GM12878 (cell line): ENCODE measurements around the gene TNFSF9. TPM values are rescaled to one million over a fixed set of nuclear protein-coding genes. Genes with fewer than 3 reads are reported as not detected.
A peak's percentile ranks its signal among the peaks of the same experiment; 100 is the strongest.

ENCODE experiments used
- BMI1 ChIP-seq: fragments of 450-650 bp; IDR thresholded peaks from 2 replicates; pipeline ENCODE4 v1.6.1; 2016; ENCODE audit warnings: mild to moderate bottlenecking, moderate library complexity, borderline replicate concordance
- CHD1 ChIP-seq: IDR thresholded peaks from 2 replicates; pipeline ENCODE4 v1.6.1; 2012; ENCODE audit warnings: low read depth, low read length, improper control_type of control experiment
- CHD2 ChIP-seq: IDR thresholded peaks from 2 replicates; pipeline ENCODE4 v1.6.1; 2011; ENCODE audit warnings: low read depth, low read length, improper control_type of control experiment, borderline replicate concordance
- E2F8 ChIP-seq: fragments of 450-650 bp; IDR thresholded peaks from 2 replicates; pipeline ENCODE4 v1.6.1; 2018; ENCODE audit warnings: mild to moderate bottlenecking, low read depth, moderate library complexity; ENCODE audit not compliant: partially characterized antibody
- EGR1 ChIP-seq, 2 experiments: IDR thresholded peaks; 1 replicate in 1 of 2; 2 replicates in 1 of 2; pipeline ENCODE4 v1.6.1; 2011 to 2012; ENCODE audit warnings: low read depth in 2 of 2, low read length in 2 of 2, borderline replicate concordance in 1 of 2, mild to moderate bottlenecking in 1 of 2, moderate library complexity in 1 of 2
- EZH2 ChIP-seq: IDR thresholded peaks from 2 replicates; pipeline ENCODE4 v1.6.1; 2012; ENCODE audit warnings: low read depth, mild to moderate bottlenecking, control low read depth, inconsistent platforms, low read length, borderline replicate concordance; ENCODE audit not compliant: control insufficient read depth
- GABPA ChIP-seq: IDR thresholded peaks from 2 replicates; pipeline ENCODE4 v1.6.1; 2014; ENCODE audit warnings: antibody characterized with exemption, low read depth, mild to moderate bottlenecking, inconsistent platforms
- HDGF ChIP-seq: fragments of 450-650 bp; IDR thresholded peaks from 2 replicates; pipeline ENCODE4 v1.6.1; 2016; ENCODE audit warnings: antibody characterized with exemption
- IKZF1 ChIP-seq: fragments of 450-650 bp; conservative IDR thresholded peaks from 2 replicates; pipeline ENCODE4 v1.6.1; 2017; ENCODE audit warnings: antibody characterized with exemption, mild to moderate bottlenecking
- IKZF2 ChIP-seq, 2 experiments: fragments of 450-650 bp; IDR thresholded peaks; 2 replicates each; pipeline ENCODE4 v1.6.1; 2017; ENCODE audit warnings: mild to moderate bottlenecking in 2 of 2, moderate library complexity in 2 of 2
- LARP7 ChIP-seq: fragments of 450-650 bp; IDR thresholded peaks from 2 replicates; pipeline ENCODE4 v1.6.1; 2017; ENCODE audit warnings: mild to moderate bottlenecking
- MTA2 ChIP-seq: fragments of 450-650 bp; IDR thresholded peaks from 2 replicates; pipeline ENCODE4 v1.6.1; 2016; ENCODE audit warnings: low read depth, mild to moderate bottlenecking, moderate library complexity
- NR2C2 ChIP-seq: IDR thresholded peaks from 2 replicates; pipeline ENCODE4 v1.6.1; 2011; ENCODE audit warnings: borderline replicate concordance, low read depth; ENCODE audit not compliant: control insufficient read depth, insufficient read length
- NR2F1 ChIP-seq: fragments of 450-650 bp; conservative IDR thresholded peaks from 2 replicates; pipeline ENCODE4 v1.6.1; 2017; ENCODE audit warnings: mild to moderate bottlenecking
- POLR2AphosphoS2 ChIP-seq: IDR thresholded peaks from 2 replicates; pipeline ENCODE4 v1.6.1; 2011; ENCODE audit warnings: low read depth, mild to moderate bottlenecking, low read length, improper control_type of control experiment, moderate library complexity
- POU2F2 ChIP-seq: IDR thresholded peaks from 3 replicates; pipeline ENCODE4 v1.6.1; 2011; ENCODE audit warnings: low read depth, mild to moderate bottlenecking, low read length, borderline replicate concordance
- SIX5 ChIP-seq: IDR thresholded peaks from 2 replicates; pipeline ENCODE4 v1.6.1; 2011; ENCODE audit warnings: mild to moderate bottlenecking, low read depth, low read length, moderate library complexity; ENCODE audit not compliant: severe bottlenecking
- SPI1 ChIP-seq: IDR thresholded peaks from 2 replicates; pipeline ENCODE4 v1.6.1; 2011; ENCODE audit warnings: low read depth, mild to moderate bottlenecking, low read length, moderate library complexity, borderline replicate concordance; ENCODE audit not compliant: insufficient read depth
- SREBF1 ChIP-seq: IDR thresholded peaks from 2 replicates; pipeline ENCODE4 v1.6.1; 2012; ENCODE audit warnings: mild to moderate bottlenecking, low read length
- TAF1 ChIP-seq: IDR thresholded peaks from 2 replicates; pipeline ENCODE4 v1.6.1; 2011; ENCODE audit warnings: mild to moderate bottlenecking, low read depth, low read length, borderline replicate concordance
- TARDBP ChIP-seq: IDR thresholded peaks from 2 replicates; pipeline ENCODE4 v1.6.1; 2016; ENCODE audit warnings: borderline replicate concordance
- TCF12 ChIP-seq: IDR thresholded peaks from 2 replicates; pipeline ENCODE4 v1.6.1; 2011; ENCODE audit warnings: low read depth, mild to moderate bottlenecking, low read length
- ZNF24 ChIP-seq: fragments of 450-650 bp; IDR thresholded peaks from 2 replicates; pipeline ENCODE4 v1.6.1; 2017; ENCODE audit warnings: antibody characterized with exemption, mild to moderate bottlenecking
- polyA plus RNA-seq, 11 experiments: library from polyadenylated mRNA; depleted of rRNA in 4 of 11; unstranded in 6 of 11; stranded (reverse) in 5 of 11; fragments of >200 nt; fragmentation: Nextera tagmentation in 4 of 11; fragmentation: Illumina TruSeq in 1 of 11; extraction: Ambion mirVana in 4 of 11; extraction: Trizol in 1 of 11; gene quantifications; 1 replicate in 1 of 11; 2 replicates in 10 of 11; pipeline versions ENCODE4 v1.2.1 to v1.2.3, GENCODE V29; 2011 to 2016; ENCODE audit warnings: inconsistent platforms in 2 of 11, missing spikeins in 2 of 11, low read depth in 1 of 11
- total RNA-seq, 4 experiments: library from RNA; depleted of rRNA in 3 of 4; stranded (reverse); fragments of >200 nt in 3 of 4; fragmentation: Illumina TruSeq in 1 of 4; extraction: Trizol in 1 of 4; gene quantifications; 2 replicates each; pipeline versions ENCODE4 v1.2.1 to v1.2.3, GENCODE V29; 2013 to 2021
- TF ChIP-seq, protein P1 (sequence below): fragments of 450-650 bp; IDR thresholded peaks from 2 replicates; pipeline ENCODE4 v1.6.1; 2017; ENCODE audit warnings: mild to moderate bottlenecking, moderate library complexity

Gene TNFSF9
- total and polyA plus RNA-seq, 10 of the 15 experiments (the other 5 are each of a cell fraction or from before 2014, with no cell fraction given), result 6.2 to 75.3 (median 22.1) TPM

DNA sequence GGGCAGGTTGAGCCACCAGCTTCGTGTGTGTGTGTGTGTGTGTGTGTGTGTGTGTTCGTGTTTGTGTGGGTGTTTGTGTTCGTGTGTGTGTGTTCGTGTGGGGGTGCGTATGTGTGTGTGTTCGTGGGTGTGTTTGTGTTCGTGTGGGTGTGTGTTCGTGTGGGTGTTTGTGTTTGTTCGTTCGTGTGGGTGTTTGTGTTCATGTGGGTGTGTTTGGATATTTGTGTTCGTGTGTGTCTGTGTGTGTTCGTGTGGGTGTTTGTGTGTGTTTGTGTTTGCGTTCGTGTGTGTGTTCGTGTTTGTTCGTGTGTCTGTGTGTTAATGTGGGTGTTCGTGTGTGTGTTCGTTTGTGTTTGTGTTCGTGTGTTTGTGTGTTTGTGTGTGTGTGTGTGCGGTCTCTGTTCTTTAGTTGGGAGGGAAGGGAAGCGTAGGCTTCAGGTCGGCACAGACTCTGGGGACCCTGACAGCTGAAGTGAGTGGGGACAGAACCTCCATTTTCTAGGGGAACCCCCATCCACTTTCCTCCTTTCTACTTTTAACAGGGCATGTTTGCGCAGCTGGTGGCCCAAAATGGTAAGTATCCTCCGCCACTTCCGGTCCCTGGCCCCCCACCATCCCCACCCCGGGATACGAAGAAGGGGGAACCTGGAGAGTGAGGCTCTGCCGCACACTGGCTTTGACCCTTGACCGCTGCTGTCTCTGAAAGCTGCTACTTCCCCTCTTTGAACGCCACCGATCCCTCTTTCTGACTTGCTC lies 1.6 kb downstream of the TNFSF9 start (continued):
- TF ChIP-seq, protein P1, sequence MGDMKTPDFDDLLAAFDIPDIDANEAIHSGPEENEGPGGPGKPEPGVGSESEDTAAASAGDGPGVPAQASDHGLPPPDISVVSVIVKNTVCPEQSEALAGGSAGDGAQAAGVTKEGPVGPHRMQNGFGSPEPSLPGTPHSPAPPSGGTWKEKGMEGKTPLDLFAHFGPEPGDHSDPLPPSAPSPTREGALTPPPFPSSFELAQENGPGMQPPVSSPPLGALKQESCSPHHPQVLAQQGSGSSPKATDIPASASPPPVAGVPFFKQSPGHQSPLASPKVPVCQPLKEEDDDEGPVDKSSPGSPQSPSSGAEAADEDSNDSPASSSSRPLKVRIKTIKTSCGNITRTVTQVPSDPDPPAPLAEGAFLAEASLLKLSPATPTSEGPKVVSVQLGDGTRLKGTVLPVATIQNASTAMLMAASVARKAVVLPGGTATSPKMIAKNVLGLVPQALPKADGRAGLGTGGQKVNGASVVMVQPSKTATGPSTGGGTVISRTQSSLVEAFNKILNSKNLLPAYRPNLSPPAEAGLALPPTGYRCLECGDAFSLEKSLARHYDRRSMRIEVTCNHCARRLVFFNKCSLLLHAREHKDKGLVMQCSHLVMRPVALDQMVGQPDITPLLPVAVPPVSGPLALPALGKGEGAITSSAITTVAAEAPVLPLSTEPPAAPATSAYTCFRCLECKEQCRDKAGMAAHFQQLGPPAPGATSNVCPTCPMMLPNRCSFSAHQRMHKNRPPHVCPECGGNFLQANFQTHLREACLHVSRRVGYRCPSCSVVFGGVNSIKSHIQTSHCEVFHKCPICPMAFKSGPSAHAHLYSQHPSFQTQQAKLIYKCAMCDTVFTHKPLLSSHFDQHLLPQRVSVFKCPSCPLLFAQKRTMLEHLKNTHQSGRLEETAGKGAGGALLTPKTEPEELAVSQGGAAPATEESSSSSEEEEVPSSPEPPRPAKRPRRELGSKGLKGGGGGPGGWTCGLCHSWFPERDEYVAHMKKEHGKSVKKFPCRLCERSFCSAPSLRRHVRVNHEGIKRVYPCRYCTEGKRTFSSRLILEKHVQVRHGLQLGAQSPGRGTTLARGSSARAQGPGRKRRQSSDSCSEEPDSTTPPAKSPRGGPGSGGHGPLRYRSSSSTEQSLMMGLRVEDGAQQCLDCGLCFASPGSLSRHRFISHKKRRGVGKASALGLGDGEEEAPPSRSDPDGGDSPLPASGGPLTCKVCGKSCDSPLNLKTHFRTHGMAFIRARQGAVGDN, result peak; percentile 71
- TF ChIP-seq MTA2 (peak; percentile 66), TAF1 (peak; percentile 65), SREBF1 (no peak), EGR1 (IDR thresholded peaks at IDR 0.05; ENCODE audit: borderline replicate concordance in 1 of 2, low read depth in 2 of 2, low read length in 2 of 2) (peak in 1 of 2 experiments; percentile 59; a peak in 1 of 3 replicates), CHD1 (peak; percentile 69; the same call in 1 of the 2 replicates), IKZF2 (IDR thresholded peaks at IDR 0.05) (peak; percentile 50 to 59; a peak in 3 of 4 replicates), SPI1 (peak; percentile 78), HDGF (peak; percentile 100), POU2F2 (0 out of 3 replicates have a peak, but pooled peaks have one; percentile 52), NR2C2 (no peak), LARP7 (peak; percentile 80), EZH2 (no peak), CHD2 (0 out of 2 replicates have a peak, but pooled peaks have one; percentile 30), SIX5 (no peak), BMI1 (peak; percentile 65), GABPA (peak; percentile 63; the same call in 1 of the 2 replicates), E2F8 (peak; percentile 76), NR2F1 (peak; percentile 97), ZNF24 (no peak), IKZF1 (peak; percentile 87), TCF12 (peak; percentile 81), TARDBP (peak; percentile 82), POLR2AphosphoS2 (no peak; the same call in 1 of the 2 replicates)
